HG02840 (cell line): ENCODE data around the gene AURKAIP1.

ENCODE experiments used
- ATAC-seq: cut with Tn5 transposase; IDR thresholded peaks from one replicate; pipeline ENCODE4 v1.9.1; 2021; ENCODE audit warnings: mild to moderate bottlenecking, moderate library complexity, moderate number of reproducible peaks; ENCODE audit not compliant: unreplicated experiment, low FRiP score

Gene AURKAIP1

GRCh38 chr1:1364266-1364665 lies 10.7 kb downstream of the AURKAIP1 start:
- ATAC-seq = no peak

- no peak for ATAC-seq
Observed at GRCh38 chr1:1361982-1362423, 13.0 kb downstream of the AURKAIP1 start.

- ATAC-seq = no peak
Observed at GRCh38 chr1:1361233-1361981, 13.6 kb downstream of the AURKAIP1 start.

GRCh38 chr1:1360506-1361169 lies 14.4 kb downstream of the AURKAIP1 start:
- ATAC-seq = no peak

GRCh38 chr1:1359664-1360468 lies 15.1 kb downstream of the AURKAIP1 start:
- no peak for ATAC-seq

- no peak for ATAC-seq
Observed at GRCh38 chr1:1359308-1359663, 15.7 kb downstream of the AURKAIP1 start.

- ATAC-seq = no peak
Observed at GRCh38 chr1:1358433-1359271, 16.4 kb downstream of the AURKAIP1 start, which contains the start of gene MXRA8. MXRA8 (minus strand) TSS chr1:1358555; CDS start chr1:1358504, 51 bp downstream.

- ATAC-seq = no peak
Observed at GRCh38 chr1:1357871-1358432, 17.1 kb downstream of the AURKAIP1 start.

- no peak for ATAC-seq
Observed at GRCh38 chr1:1356796-1357401, 18.1 kb downstream of the AURKAIP1 start.

GRCh38 chr1:1356166-1356795 lies 18.7 kb downstream of the AURKAIP1 start:
- no peak for ATAC-seq

- ATAC-seq = no peak
Observed at GRCh38 chr1:1355416-1355815, 19.6 kb downstream of the AURKAIP1 start.

GRCh38 chr1:1354271-1355247 lies 20.4 kb downstream of the AURKAIP1 start:
- no peak for ATAC-seq

GRCh38 chr1:1353389-1354151 lies 21.4 kb downstream of the AURKAIP1 start:
- ATAC-seq = no peak

GRCh38 chr1:1352786-1353388 lies 22.1 kb downstream of the AURKAIP1 start:
- no peak for ATAC-seq

- no peak for ATAC-seq
Observed at GRCh38 chr1:1351511-1352427, 23.2 kb downstream of the AURKAIP1 start.
